Measurements from ENCODE around the gene PIKFYVE.
"Not testable (repeated sequence)": the region's sequence is repeated elsewhere in the genome, so short reads cannot be mapped to it uniquely, and the experiment has no call there.

The PIKFYVE gene, protein sequence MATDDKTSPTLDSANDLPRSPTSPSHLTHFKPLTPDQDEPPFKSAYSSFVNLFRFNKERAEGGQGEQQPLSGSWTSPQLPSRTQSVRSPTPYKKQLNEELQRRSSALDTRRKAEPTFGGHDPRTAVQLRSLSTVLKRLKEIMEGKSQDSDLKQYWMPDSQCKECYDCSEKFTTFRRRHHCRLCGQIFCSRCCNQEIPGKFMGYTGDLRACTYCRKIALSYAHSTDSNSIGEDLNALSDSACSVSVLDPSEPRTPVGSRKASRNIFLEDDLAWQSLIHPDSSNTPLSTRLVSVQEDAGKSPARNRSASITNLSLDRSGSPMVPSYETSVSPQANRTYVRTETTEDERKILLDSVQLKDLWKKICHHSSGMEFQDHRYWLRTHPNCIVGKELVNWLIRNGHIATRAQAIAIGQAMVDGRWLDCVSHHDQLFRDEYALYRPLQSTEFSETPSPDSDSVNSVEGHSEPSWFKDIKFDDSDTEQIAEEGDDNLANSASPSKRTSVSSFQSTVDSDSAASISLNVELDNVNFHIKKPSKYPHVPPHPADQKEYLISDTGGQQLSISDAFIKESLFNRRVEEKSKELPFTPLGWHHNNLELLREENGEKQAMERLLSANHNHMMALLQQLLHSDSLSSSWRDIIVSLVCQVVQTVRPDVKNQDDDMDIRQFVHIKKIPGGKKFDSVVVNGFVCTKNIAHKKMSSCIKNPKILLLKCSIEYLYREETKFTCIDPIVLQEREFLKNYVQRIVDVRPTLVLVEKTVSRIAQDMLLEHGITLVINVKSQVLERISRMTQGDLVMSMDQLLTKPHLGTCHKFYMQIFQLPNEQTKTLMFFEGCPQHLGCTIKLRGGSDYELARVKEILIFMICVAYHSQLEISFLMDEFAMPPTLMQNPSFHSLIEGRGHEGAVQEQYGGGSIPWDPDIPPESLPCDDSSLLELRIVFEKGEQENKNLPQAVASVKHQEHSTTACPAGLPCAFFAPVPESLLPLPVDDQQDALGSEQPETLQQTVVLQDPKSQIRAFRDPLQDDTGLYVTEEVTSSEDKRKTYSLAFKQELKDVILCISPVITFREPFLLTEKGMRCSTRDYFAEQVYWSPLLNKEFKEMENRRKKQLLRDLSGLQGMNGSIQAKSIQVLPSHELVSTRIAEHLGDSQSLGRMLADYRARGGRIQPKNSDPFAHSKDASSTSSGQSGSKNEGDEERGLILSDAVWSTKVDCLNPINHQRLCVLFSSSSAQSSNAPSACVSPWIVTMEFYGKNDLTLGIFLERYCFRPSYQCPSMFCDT (N-terminal part only)

GRCh38 chr2:208265801-208266552 lies at the start of gene PIKFYVE:
TSS of gene PIKFYVE (plus strand) at chr2:208266255. CDS start at chr2:208271520, 5,265 bp downstream.
- peak; percentile 50 to 99 (median 96) for DNase-seq

GRCh38 chr2:208221873-208222272 lies 44.2 kb upstream of the PIKFYVE start:
- DNase-seq, result not testable (repeated sequence)

DNA sequence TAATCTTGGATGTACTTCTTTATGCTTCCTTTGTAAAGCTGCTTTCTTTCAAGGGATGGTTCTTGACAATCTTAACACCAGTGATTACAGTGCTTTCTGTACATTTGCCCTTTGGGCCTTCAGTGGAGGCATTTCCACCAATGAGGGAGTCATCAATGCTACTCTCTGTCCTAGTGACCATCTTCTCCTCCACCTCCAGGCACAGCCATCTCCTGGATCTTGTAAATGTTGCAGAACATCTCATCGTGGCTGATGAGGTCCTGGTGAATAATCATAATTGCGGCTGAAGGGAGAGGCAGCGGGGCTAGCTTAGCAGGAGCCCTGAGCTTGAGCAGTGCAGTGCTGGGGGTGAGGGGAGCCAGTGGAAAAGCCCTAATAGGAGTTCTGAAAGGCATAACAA lies 43.7 kb upstream of the PIKFYVE start:
- no peak for DNase-seq

GRCh38 chr2:208224802-208225201 lies 41.3 kb upstream of the PIKFYVE start:
- DNase-seq, result no peak

DNA sequence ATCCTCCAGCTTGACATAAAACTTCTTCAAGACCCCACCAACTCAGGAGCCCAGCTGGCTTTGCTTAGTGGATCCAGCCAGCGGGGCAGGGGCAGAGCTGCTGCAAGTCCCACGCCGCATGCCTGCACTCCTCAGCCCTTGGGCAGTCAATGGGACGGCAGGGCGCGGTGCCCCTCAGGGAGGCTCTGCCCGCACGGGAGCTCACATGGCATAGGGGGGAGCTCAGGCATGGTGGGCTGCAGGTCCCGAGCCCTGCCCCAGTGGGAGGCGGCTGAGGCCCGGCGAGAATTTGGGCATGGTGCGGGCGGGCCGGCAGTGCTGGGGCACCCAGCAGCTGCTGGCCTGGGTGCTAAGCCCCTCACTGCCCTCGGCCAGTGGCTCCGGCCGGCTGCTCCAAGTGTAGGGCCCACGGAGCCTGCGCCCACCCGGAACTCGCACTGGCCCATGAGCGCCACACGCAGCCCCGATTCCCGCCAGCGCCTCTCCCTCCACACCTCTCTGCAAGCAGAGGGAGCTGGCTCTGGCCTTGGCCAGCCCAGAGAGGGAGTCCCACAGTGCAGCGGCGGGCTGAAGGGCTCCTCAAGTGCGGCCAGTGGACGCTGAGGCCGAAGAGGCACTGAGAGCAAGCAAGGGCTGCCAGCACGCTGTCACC lies 38.3 kb upstream of the PIKFYVE start:
- no peak for DNase-seq

GRCh38 chr2:208228476-208228875 lies 37.6 kb upstream of the PIKFYVE start:
- no peak for DNase-seq

DNA sequence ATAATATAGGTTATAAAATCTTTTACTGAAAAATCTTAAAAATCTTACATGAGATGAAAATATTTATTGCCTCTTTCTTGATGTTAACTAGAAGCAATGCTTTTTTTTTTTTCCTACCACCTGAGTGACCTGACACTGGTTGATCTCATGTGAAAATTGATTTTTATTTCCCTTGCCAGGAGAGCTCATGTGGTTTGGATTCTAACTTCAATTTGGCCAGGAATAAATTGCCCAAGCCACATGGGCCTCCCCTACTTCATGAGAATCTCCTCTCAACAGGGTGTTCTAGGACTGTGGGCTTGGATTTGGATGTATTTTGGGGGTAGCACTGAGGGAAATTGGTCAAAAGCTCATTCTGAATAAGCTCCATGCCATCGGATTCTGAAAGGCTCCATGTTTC lies 31.3 kb upstream of the PIKFYVE start:
- DNase-seq, result no peak

DNA sequence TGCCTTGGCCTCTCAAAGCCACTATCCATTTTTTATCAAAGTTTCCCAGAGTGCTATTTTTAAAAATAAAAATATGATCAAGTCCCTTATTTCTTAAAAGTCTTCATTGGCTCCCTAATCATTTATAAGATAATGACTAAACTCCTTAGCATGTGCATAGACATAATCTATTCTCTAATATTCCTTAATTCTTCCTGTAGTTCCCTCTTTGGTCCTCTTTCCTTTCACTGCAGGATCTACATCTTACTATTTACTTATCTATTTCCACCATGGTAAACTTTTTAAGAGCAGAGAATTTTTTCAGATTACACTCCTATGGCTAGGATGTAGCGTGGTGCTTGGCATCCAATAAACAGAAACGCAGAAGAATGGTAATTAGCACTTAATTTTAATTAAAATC lies 30.2 kb upstream of the PIKFYVE start:
- no peak for DNase-seq

DNA sequence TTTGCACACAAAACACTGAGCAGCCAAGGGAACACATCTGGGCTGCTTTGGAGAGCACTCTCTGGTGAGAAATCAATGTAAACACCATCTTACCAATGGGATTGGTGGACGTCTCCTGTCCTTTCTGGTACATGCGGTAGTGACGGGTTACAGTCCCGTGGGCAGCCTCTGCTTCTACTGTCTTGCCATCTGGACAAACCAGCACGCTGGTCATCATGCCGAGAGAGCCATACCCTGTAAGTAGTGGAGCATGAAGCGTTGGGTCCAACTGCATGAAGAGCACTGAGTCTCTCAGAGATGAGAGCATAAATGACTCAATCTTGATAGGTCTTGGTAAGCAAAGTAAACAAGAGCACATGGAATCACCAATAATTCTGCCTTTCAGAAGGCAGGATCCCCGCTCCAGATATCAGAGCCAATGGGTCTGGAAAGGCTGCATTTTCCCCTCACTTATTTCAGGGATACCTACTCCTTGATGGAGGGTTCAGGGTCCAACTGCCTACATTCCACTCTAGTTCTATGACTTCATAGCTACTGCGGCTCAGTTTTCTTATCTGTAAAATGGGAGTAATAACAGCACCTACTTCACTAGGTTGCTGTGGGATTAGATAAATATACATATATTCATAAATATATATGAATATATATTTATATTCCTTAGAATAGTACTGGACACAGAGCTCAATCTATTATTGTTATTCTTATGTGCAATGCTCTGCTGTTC lies 26.1 kb upstream of the PIKFYVE start:
- DNase-seq, result no peak

- DNase-seq, result no peak
Observed at GRCh38 chr2:208240619-208241209, 25.3 kb upstream of the PIKFYVE start.

DNA sequence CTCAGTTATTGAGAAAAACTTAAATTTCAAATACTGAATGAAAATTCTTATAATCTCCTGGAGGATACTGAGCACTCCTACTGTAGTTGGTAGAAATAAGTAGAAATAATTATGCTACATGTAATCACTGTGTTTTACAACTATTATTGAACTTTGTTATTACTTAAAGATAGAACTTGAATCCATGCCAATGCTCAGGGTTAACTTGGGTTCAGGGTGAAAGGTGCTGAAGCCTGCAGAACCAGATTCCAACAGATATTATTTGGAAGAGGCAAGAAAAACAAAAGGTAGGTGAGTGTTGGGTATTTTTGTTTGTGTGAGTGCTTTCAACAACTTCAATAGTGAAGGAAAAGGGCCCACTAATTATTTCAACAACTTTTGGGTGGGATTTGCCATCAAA lies 21.6 kb upstream of the PIKFYVE start:
- no peak for DNase-seq

DNA sequence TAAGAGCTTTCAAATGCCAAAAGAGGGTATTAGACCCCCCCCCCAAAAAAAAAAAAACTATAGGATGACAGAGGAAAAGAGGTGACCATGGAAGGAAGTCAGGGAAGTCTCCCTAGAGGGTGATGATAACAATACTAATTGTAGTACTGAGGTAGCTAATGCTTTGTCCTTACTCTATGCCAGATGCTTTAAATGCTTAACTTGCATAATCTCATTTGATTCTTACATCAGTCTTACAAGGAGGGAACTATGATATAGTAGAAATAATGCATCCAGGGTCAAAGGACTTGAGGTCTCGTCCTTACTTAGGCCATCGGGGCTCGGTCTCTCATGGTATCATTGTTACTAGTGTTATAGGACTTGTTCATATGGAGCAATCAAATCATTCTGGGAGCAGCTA lies 20.3 kb upstream of the PIKFYVE start:
- DNase-seq, result no peak

DNA sequence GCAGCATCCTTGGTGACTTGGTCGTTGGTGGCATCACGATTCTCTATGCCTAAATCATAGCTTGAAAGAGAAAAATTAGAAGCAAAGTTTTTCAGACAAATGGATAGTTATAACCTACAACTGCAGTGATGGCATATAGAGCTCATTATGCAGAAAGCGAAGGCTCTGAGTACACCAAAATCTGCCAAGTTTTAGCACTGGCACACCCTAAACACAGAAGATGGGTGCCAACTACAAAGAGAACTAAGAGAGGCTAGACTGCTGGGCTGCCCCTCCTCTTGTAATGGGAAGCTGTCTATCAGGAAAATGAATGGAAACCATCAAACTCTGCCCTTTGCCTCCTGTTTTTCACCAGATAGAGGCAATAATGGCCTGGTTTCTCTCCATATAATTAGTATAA lies 17.5 kb upstream of the PIKFYVE start:
- DNase-seq, result no peak

DNA sequence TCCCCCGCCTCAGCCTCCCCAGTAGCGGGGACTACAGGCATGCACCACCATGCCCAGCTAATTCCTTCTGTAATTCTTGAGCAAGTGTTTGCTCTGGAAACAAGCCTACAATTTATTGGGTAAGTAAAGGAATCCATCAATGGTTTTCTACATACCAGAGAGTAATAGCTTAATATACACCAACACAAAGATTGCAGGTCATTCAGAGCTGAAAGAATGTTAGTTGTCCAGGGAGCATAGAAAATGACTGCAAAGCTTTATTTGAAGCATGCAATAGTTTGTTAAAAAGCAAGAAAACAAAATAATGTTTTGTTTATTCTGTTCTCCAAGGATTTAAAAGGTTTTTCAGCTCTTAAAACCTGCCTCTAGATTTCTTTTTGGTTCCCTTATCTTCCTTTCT lies 16.8 kb upstream of the PIKFYVE start:
- DNase-seq, result no peak

DNA sequence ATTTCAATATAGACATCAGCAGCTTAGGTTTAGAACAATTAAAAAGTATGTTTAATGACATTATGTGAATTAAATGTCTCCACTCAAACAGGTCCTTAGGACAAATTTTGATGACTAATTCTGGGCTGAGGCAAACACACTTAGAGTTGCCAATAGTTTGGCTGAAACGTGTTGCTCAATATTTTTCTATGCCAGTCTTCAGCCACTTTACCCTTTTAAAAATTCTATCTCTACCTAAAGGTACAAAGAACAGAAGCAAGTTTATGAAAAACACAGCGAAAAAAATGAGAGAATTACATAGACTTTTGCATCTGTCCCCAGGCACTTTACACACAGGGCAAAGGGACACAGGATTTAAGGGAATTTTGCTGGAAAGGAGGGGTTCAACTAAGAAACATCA lies 15.7 kb upstream of the PIKFYVE start:
- no peak for DNase-seq

- DNase-seq, result no peak
Observed at GRCh38 chr2:208251098-208251497, 15.0 kb upstream of the PIKFYVE start.

DNA sequence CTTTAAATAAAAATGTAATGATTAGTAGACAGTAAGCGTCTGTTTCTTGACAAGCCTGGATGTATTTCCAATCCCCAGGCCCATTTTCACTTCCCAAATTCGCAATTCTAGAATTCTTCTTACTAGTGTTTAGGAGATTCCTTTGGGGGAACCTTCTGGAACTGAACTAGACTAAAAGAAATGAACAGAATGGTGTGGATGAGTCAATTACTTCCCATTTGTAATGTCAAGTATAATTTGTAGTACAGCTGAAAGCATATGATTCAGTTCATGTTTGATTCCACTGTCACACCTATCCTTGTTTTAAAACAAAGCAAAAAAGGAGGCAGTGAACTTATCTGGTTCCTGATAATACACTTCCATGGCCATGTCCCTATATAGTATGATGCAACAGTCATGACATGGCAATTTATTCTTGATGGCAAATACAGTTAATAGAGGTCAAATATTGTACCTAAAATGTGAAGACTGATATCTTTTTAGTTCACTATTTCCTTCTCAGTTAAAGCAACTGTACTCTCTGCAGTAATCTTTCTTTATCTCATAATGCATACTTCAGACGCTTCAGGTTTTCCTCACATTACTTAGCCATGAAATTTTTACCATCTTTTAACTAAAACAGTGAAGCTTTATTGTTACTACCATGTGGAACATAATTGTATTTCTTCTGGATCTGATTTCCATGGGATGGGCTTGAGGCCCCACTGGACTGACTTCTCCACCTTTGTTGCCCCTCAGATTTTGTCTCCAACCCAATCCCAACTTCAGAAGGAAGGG lies 13.2 kb upstream of the PIKFYVE start:
- no peak for DNase-seq

DNA sequence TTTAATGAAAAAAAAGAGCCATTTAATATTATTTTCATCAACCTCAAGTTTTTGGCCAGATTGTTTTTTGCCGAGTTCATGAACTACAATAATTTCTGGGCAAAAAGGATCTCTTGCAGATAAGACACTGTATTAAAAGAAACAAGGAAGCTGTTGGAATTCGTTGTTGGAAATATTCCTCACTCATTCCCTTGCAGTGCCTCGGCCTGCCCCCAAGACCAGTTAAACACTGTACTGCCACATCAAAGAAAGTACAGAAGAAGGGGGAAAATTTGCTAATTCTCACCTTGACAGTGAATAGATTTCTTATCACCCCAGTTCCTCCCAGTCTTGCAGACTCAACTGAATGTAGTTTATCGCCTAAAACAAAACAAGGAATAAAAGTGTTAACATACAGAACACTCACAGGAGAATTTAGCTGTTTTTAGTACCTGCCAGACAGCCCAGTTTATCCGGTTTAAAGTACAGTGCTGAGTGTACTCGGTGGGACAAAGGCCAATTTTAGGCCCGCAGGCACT lies 12.4 kb upstream of the PIKFYVE start:
- DNase-seq, result no peak
